NCI-H82 (cell line): ENCODE data around the gene KRTAP10-10.
"Not testable (repeated sequence)": the region's sequence is repeated elsewhere in the genome, so short reads cannot be mapped to it uniquely, and the experiment has no call there.

ENCODE experiments used
- DNase-seq: peaks from one replicate; lab custom pipeline; 2025; lab: John Stamatoyannopoulos, UW

The KRTAP10-10 gene

GRCh38 chr21:44682580-44683151 lies 45.5 kb downstream of the KRTAP10-10 start:
- no peak for DNase-seq

GRCh38 chr21:44684077-44684476 lies 46.9 kb downstream of the KRTAP10-10 start:
- no peak for DNase-seq

- no peak for DNase-seq
These were observed 47.3 kb downstream of the KRTAP10-10 start for GRCh38 chr21:44684483-44684882.

- not testable (repeated sequence) for DNase-seq
These were observed 47.9 kb downstream of the KRTAP10-10 start for GRCh38 chr21:44685050-44685449.

- DNase-seq: no peak
These were observed 49.0 kb downstream of the KRTAP10-10 start for GRCh38 chr21:44686000-44686781.

GRCh38 chr21:44686843-44687561 lies 49.8 kb downstream of the KRTAP10-10 start:
- no peak for DNase-seq

GRCh38 chr21:44687671-44688070 lies 50.5 kb downstream of the KRTAP10-10 start:
- no peak for DNase-seq
